Activated CD4-positive, CD25-positive, alpha-beta regulatory T cell treated with anti-CD3 and anti-CD28 coated beads, Interleukin-2, amount 50 U/mL, for 16 hours (primary cell): Measurements from ENCODE around the gene SLC38A8.

Source experiments
- DNase-seq: peaks from one replicate; pipeline ENCODE4 v3.0.0-alpha.2; 2020; ENCODE audit warnings: low read depth, low spot score

Gene SLC38A8

DNA sequence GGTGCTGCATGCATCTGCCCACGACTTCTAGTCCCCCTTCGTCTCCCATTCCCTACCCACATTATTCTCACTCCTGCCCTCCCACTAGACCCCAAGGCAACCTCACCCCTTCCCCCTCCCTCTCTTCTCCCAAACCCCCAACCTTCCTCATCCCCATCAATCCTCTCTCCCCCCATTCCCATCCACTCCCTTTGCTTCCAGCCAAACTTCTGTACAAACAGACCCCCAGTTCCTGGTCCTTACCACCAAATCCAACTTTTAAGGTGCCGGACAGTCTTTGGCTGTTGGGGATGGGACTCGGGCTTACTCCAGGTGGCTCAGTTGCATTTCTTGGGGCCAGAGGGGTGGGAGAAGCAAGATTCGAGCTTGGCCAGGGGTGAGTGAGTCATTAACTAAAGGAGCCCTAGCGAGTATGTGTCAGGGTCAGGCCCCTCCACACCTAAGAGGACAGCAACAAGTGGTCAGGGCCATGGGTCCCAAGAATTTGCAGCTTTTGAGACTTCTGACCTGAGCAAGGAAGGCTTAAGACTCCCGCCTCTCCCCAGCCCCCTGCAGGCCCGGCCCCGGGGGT is at the start of gene SLC38A8:
TSS of gene SLC38A8 (minus strand) at position 488 of the 571 bp plus-strand sequence. CDS start 638 bp downstream, outside the sequence.
- DNase-seq = no peak

DNA sequence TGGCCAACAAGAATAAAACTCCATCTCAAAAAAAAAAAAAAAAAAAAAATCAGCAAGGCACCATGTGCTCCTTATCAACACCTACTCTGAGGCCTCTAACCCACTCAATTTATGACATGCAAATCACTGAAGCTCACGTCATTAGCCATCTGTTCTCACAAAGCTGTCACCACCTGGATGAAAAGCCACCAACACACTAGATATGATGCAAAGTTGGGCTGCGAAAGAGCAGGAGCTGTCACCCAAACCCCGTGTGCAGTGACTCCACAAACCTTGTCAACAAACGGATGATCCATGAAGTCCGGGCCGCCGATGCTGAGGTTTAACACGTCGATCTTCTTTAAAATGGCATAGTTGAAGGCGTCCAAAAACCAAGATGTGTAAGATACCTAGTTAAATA is 48.9 kb upstream of the SLC38A8 start:
- no peak for DNase-seq

DNA sequence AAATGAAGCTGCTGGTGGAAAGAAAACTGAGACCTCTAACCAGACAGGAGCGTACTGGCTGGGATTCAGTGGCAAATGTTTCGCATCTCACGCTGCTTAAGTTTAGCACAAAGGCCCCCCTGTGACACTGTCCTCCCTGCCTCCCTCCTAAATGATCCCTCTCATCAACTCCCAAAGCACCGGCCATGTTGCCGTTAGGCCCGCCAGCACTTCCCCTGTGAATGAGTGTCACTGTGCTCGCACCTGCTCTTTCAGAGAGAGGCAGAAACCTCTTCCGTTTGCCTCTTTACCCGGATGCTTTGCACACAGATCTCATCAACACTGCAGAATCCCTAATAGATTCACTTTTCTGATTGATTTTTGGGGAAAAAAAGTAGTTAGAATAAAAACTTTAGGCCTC is 47.6 kb upstream of the SLC38A8 start:
- DNase-seq = no peak

DNA sequence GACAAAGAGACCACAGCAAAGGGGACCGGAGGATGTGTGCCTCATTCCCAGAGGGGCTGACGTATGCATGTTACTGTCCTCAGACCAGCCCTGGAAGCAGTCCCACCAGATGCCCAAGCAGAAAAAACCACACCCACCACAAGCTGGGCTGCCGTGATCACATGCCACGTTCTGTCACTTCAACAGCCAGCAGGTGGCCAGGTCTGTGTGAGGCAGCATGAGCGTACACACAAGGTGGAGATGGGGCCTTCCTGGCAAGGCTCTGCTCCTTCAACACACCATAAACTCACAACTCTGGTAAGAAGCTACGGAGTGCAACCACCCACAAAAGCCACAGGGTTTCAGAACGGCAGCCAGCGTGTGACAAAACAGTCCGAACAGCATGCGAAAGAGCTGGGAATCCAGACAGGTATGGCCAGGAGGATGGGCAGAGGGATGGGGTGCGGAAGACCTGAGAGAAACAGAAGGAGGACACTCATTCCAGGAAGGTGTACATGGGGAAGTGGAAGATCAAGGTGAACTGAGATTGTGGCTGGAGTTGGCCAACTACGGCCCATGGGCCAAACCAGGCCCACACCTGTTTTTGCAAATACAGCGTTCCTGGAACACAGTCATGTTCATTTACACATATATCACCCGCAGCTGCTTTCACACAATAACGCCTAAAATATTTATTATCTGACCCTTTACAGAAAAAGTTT is 46.2 kb upstream of the SLC38A8 start:
- DNase-seq = no peak

GRCh38 chr16:84087466-84088151 is 45.0 kb upstream of the SLC38A8 start:
- no peak for DNase-seq

DNA sequence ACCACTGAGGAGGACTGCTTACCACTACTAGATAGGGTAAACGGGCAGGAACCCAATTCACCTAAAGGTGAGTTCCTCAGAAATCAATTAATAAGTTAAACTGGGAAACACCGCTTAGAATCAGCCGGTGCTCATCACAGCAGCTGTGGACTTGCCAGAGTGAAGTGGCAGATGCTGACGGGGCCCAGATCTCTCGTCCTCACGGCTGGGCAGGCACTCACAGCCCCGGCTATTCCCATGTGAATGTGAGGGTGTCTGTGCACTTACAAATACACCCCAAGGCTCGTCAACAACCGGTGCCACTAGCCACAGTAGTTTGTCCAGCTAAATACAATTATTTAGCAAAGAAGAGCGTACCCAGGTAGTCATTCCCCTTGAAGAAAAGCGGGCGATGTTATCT is 44.4 kb upstream of the SLC38A8 start:
- DNase-seq = no peak

DNA sequence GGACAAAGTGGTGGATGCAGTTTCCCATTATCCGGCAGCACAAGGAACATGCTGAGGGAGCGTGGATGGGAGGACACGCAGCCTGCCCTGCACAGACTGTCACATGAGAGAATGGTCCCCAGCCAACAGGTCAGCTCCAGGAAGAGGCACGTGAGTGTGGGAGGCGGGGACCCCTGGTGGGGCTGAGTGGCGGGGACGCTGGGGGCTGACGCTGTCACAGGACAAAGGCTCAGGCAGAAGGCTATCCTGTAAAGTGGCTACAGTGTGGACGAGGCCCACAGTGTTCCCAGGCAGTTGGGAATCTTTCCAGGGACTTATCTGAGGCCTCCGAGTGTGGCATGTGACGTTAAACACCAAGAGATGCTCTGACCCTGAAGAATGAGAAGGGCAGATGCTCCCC is 43.7 kb upstream of the SLC38A8 start:
- no peak for DNase-seq

DNA sequence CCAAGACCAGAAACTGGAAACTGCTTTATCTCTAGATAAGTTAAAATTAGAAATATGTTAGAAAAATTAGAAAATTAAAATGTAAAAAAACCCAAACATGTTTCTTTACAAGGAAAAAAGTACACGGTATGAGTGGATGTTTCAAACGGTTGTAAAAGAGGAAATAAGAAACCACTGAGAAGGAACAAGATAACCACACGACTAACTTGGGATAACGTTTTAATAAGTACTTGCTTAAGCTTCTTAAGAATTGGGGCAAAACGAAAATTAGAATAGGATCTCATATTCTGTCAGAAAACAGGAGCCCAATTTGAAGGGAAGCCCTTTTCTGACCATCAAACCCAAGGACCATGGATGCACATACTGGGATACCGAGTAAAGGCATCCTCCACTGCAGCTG is 43.2 kb upstream of the SLC38A8 start:
- no peak for DNase-seq

GRCh38 chr16:84085271-84085667 is 42.7 kb upstream of the SLC38A8 start:
- no peak for DNase-seq

GRCh38 chr16:84084570-84085270 is 42.1 kb upstream of the SLC38A8 start:
- peak; percentile 48 for DNase-seq

DNA sequence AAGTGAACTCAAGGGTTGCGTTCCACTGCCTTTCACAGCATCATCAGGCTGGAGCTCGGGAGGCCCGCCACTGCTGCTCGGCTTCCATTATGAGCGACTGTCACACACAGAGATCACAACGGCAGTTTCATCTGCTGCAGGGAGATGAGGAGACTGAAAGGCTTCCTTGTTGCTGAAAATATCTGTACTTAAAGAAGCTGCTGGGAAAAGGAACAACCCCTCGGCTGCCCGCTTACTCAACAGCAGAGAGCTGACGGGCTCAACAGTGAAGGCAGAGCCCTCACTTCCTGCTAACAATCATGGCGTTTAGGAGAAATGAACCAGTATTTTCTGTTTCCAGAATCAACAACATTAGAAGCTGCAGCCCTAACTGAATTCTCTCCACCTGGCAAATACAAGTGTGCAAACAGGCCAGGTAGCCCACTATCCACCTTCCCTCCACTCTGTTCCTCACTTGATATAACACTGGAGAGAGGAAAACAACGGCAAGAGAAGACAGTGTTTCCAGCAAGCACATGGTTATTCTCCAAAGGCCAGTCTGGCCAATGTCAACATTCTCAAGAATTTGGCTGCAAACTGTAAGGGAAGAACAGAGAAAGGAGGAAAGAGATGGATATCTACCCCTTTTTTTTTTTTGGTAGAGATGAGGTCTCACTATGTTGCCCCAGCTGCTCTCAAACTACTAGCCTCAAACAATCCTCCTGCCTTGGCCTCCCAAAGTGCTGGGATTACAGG is 40.4 kb upstream of the SLC38A8 start:
- no peak for DNase-seq

GRCh38 chr16:84082110-84082509 is 39.5 kb upstream of the SLC38A8 start:
- DNase-seq = no peak

- DNase-seq = no peak
These were observed 38.9 kb upstream of the SLC38A8 start for GRCh38 chr16:84081446-84081989.

- no peak for DNase-seq
These were observed 38.2 kb upstream of the SLC38A8 start for GRCh38 chr16:84080813-84081212.

DNA sequence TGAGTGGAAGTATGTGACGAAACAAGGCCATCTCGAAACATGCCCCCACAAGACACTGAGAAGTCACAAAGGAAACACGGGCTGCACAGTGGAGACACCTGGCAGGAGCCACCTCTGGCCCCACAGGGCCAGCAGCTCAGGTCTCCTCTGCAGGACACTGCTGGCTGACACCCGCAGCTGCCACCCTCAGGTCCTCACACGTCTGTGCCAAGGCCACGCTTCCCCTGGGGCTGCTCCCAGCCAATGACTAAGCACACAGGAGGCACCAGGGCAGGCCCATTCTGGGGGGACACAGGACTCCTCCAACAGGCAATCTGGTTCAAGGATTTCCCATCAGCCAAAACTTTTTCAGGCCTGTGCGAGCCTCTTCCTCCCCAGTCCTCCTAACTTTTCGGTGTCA is 37.8 kb upstream of the SLC38A8 start:
- no peak for DNase-seq

GRCh38 chr16:84079664-84080063 is 37.1 kb upstream of the SLC38A8 start:
- no peak for DNase-seq

DNA sequence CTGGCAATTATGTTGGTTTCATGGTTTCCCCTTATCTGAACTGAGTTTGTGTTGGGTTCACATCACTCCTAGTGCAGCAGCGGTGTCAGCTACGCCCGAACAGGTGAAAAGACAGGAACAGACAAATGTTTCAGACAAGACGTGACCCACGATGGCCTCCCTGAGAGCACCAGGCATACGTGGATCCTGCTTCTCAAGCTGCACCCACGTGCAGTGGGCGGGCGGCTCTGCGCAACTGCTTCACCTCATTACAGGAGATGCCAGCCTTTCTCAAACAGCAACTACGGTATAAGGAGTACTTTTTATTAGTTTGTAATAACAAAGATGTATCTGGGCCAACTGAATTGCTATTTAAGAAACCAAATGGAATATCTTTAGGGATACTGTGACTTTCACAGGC is 32.8 kb upstream of the SLC38A8 start:
- no peak for DNase-seq

DNA sequence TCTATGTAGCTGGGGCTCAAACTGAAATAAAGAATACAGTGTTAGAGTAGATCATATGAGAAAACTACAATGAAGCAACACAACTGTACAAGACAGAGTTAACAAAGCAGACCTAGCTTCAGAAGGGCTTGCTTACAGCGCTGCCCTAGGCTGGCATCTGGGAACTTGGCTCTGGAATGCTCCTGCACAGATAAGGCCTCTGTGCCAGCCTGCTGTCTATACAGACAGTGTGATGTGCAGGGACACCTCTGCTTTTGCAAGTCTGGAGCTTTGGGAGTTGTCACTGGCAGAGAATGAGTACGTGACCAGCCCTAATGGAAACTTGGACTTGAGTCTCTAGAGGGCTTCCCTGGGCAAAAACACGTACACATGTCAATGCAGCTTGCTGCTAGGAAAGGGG is 32.1 kb upstream of the SLC38A8 start:
- no peak for DNase-seq

DNA sequence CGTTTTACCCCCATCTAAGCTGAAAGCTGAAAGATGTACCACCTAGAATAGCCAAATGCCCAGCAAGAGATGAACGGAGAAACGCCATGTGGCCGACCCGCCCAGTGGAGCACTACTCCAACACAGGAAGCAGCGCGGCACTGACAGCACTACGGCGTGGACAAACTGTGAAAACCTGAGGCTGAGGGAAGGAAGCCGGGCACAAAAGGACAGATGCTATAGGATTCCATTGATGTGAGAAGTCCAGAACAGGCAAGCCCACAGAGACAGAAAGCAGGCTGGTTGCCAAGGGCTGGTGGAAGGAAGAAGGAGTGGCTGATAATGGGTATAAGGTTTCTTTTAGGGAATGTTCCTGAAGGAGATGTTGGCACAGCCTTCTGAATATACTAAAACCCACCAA is 29.4 kb upstream of the SLC38A8 start:
- no peak for DNase-seq

- no peak for DNase-seq
These were observed 28.5 kb upstream of the SLC38A8 start for GRCh38 chr16:84071121-84071520.

DNA sequence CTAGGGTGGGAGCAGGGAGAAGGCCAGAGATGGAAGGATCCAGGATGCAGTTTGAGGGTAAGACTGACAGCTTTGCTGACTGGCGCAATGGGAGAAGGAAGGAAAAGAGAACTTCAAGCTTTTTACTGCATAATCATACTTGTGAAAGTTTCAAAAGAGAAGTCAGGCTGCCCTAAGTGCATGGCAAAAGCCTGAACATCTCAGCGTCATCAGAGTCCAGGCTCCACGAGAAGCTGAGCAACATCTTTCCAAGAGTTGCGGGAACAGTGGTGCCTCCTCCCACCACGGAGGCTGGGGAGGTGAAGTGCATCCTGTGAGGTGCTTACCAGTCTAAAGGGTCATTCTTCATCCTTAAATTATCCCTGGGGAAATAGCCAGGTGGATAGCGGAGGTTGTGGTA is 26.9 kb upstream of the SLC38A8 start:
- DNase-seq = no peak
